ENCODE measurements around the gene ELMO1.
A peak's percentile ranks its signal among the peaks of the same experiment; 100 is the strongest.

ELMO1 gene

GRCh38 chr7:37273891-37274290, 174.8 kb downstream of the ELMO1 start:
- in situ Hi-C loops (cut with HindIII; ENCODE audit: low pct_ligation_motif_present, low pct_unique_long_range_greater_than_20kb, low sequenced_read_pairs): no loop called here
- no peak for DNase-seq

GRCh38 chr7:37269711-37270508, 178.8 kb downstream of the ELMO1 start:
- in situ Hi-C loops (cut with HindIII; ENCODE audit: low pct_ligation_motif_present, low pct_unique_long_range_greater_than_20kb, low sequenced_read_pairs): no loop called here
- DNase-seq: no peak

- no peak for DNase-seq
- in situ Hi-C loops (cut with HindIII; ENCODE audit: low pct_ligation_motif_present, low pct_unique_long_range_greater_than_20kb, low sequenced_read_pairs): no loop called here
Measured at GRCh38 chr7:37267251-37267650, 181.4 kb downstream of the ELMO1 start.

DNA sequence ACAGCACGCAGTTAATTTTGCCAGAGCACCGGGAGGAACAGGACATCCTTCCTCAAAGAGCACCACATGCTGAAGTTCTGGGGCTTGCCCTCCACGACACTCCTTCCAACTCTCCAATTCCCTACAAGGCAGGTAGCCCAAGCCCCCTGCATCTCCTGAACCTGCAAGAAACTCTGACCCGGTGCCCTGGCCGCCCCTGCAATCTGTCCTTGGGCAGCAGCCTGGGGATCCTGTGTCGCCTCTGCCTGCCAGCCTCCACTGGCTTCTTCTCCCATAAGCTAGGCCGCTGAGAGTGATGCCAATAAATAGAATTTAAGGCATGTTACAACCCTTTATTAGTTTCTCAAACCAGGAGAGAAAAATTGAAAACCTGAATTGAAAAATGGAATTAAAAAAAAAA, 182.8 kb downstream of the ELMO1 start:
- in situ Hi-C loops (cut with HindIII; ENCODE audit: low pct_ligation_motif_present, low pct_unique_long_range_greater_than_20kb, low sequenced_read_pairs): no loop called here
- no peak for DNase-seq

GRCh38 chr7:37265006-37265405, 183.7 kb downstream of the ELMO1 start:
- DNase-seq: no peak
- in situ Hi-C loops (cut with HindIII; ENCODE audit: low pct_ligation_motif_present, low pct_unique_long_range_greater_than_20kb, low sequenced_read_pairs): no loop called here

- in situ Hi-C loops (cut with HindIII; ENCODE audit: low pct_ligation_motif_present, low pct_unique_long_range_greater_than_20kb, low sequenced_read_pairs): no loop called here
- DNase-seq: no peak
Measured at GRCh38 chr7:37262181-37262580, 186.5 kb downstream of the ELMO1 start.

GRCh38 chr7:37259319-37259821, 189.3 kb downstream of the ELMO1 start:
- no peak for DNase-seq

DNA sequence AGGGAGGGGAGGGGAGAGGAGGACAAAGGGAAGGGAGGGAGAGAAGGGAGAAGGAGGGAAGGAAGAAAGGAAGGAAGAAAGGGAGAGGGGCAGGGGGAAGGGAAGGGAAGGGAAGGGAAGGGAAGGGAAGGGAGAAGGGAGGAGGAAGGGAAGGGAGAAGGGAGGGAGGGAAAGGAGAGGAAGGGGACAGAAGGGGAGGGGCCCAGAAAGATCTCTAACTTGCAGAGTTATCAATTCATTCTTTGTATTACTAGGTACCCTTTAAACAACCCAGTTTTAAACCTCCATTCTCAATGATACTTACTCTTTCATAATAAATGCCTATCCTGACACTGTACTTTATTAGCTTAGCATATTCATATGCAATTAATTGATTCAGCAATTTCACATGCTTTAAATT, 192.0 kb downstream of the ELMO1 start:
- in situ Hi-C loops (cut with HindIII; ENCODE audit: low pct_ligation_motif_present, low pct_unique_long_range_greater_than_20kb, low sequenced_read_pairs): no loop called here
- DNase-seq: no peak

More at GRCh38 chr7:37259319-37259821, 189.3 kb downstream of the ELMO1 start:
- in situ Hi-C loops (cut with HindIII; ENCODE audit: low pct_ligation_motif_present, low pct_unique_long_range_greater_than_20kb, low sequenced_read_pairs): no loop called here

- DNase-seq: no peak
- in situ Hi-C loops (cut with HindIII; ENCODE audit: low pct_ligation_motif_present, low pct_unique_long_range_greater_than_20kb, low sequenced_read_pairs): no loop called here
Measured at GRCh38 chr7:37255327-37255944, 193.2 kb downstream of the ELMO1 start.

- DNase-seq: no peak
- in situ Hi-C loops (cut with HindIII; ENCODE audit: low pct_ligation_motif_present, low pct_unique_long_range_greater_than_20kb, low sequenced_read_pairs): no loop called here
Measured at GRCh38 chr7:37251222-37251621, 197.4 kb downstream of the ELMO1 start.

DNA sequence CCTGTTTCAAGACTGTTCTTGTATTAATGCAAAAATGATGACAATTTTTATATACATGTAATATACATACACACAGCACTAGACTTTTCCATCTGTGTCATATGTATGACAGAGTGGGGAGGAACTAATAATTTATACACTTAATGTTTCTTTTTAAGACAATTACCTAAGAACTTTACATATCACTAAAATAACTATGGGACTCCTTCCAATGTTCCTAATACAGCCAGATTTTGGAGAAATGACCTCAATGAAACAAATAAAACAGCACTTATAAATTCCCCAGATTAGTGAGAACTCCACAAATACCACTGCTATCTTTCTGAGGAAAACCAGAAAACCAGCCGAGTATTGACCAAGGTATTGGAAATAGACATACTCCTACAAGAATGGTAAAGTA, 199.4 kb downstream of the ELMO1 start:
- in situ Hi-C loops (cut with HindIII; ENCODE audit: low pct_ligation_motif_present, low pct_unique_long_range_greater_than_20kb, low sequenced_read_pairs): no loop called here
- no peak for DNase-seq

DNA sequence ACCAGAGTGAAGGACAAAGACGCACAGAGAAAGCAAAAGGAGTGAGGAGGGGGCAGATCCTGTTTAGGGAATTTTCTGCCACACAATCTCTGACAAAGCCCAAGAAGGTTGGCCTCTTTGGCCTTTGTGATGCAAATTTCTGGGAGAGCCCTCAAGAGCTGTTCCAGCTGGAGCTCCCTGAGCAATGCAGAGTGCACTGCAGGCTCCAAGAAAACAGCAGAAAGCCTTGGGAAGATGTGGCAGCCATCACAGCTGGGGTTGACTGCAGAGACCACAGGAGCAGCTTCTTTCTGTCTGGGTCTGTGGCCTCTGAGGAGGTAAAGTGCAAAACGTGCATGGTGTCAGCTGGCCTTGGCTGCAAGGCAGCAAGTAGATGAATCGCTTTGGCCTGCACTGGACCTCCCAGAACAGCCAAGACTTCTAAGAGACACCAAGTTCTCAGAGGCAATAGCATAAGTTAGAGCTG, 200.2 kb downstream of the ELMO1 start:
- DNase-seq: no peak
- in situ Hi-C loops (cut with HindIII; ENCODE audit: low pct_ligation_motif_present, low pct_unique_long_range_greater_than_20kb, low sequenced_read_pairs): no loop called here

DNA sequence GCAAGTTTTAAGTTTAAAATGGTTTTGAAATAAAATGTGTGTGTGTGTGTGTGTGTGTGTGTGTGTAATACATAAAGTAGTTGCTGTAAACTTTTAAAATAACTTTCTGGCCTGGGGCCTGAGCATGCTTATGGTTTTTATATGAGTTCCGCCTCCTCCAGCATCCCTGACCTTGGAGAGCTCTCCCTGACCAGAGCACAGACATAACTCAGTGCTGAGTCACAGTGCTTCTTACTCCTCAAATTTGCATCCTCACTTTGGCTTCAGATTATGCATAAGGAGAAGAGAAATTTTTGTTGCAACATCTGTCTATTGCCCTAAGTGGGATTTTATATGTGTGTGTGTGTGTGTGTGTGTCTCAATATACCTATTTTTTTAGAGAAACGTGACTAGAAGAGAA, 200.8 kb downstream of the ELMO1 start:
- in situ Hi-C loops (cut with HindIII; ENCODE audit: low pct_ligation_motif_present, low pct_unique_long_range_greater_than_20kb, low sequenced_read_pairs): no loop called here
- no peak for DNase-seq

GRCh38 chr7:37245590-37245989, 203.1 kb downstream of the ELMO1 start:
- in situ Hi-C loops (cut with HindIII; ENCODE audit: low pct_ligation_motif_present, low pct_unique_long_range_greater_than_20kb, low sequenced_read_pairs): no loop called here
- DNase-seq: no peak

GRCh38 chr7:37236906-37237305, 211.8 kb downstream of the ELMO1 start:
- in situ Hi-C loops (cut with HindIII; ENCODE audit: low pct_ligation_motif_present, low pct_unique_long_range_greater_than_20kb, low sequenced_read_pairs): no loop called here
- no peak for DNase-seq

- in situ Hi-C loops (cut with HindIII; ENCODE audit: low pct_ligation_motif_present, low pct_unique_long_range_greater_than_20kb, low sequenced_read_pairs): no loop called here
- DNase-seq: no peak
Measured at GRCh38 chr7:37235813-37236212, 212.9 kb downstream of the ELMO1 start.

- in situ Hi-C loops (cut with HindIII; ENCODE audit: low pct_ligation_motif_present, low pct_unique_long_range_greater_than_20kb, low sequenced_read_pairs): no loop called here
- DNase-seq: peak; percentile 35
Measured at GRCh38 chr7:37234928-37235327, 213.7 kb downstream of the ELMO1 start.

GRCh38 chr7:37234334-37234733, 214.3 kb downstream of the ELMO1 start:
- no peak for DNase-seq
- in situ Hi-C loops (cut with HindIII; ENCODE audit: low pct_ligation_motif_present, low pct_unique_long_range_greater_than_20kb, low sequenced_read_pairs): no loop called here

DNA sequence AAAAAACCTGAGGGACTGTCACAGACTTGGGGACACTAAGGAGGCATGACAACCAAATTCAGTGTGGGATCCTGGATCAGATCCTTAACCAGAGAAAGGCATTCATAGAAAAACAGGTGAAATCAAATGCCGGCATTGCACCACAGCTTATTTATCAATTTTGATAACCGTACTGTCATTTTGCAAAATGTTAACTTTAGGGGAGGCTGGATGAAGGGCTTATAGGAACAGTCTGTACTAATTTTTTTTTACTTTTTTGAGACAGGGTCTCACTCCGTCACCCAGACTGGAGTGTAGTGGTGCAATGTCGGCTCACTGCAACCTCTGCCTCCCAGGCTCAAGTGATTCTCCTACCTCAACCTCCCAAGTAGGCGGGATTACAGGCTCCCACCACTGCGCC, 217.1 kb downstream of the ELMO1 start:
- no peak for DNase-seq
- in situ Hi-C loops (cut with HindIII; ENCODE audit: low pct_ligation_motif_present, low pct_unique_long_range_greater_than_20kb, low sequenced_read_pairs): no loop called here

GRCh38 chr7:37230221-37230620, 218.4 kb downstream of the ELMO1 start:
- no peak for DNase-seq
- in situ Hi-C loops (cut with HindIII; ENCODE audit: low pct_ligation_motif_present, low pct_unique_long_range_greater_than_20kb, low sequenced_read_pairs): no loop called here

Measured in ACHN (cell line).